ENCODE measurements around the gene MRPL34.

The MRPL34 gene

GRCh38 chr19:17336872-17337674, 31.4 kb downstream of the MRPL34 start, which contains the start of gene GTPBP3:
Gene GTPBP3 (plus strand): TSS chr19:17337553. CDS start chr19:17337612, 59 bp downstream.
- Histone ChIP-seq H3K27ac (ENCODE audit: insufficient read depth, low read depth, low read length, poor library complexity, severe bottlenecking) (peak within 1 kb of the TSS; percentile 81), H3K4me1 (ENCODE audit: control insufficient read depth, insufficient read depth, low read length) (peaks cover 4% of the 10 kb centered on the region), H3K27me3 (ENCODE audit: control insufficient read depth, insufficient read depth, low read length, poor library complexity, severe bottlenecking) (no peaks in the 10 kb centered on the region), H3K9me3 (ENCODE audit: control insufficient read depth, low read length) (no peaks in the 10 kb centered on the region), H3K36me3 (ENCODE audit: control insufficient read depth, insufficient read depth, low read length) (peaks cover 5% of the 10 kb centered on the region), H3K4me3 (ENCODE audit: insufficient read depth, low read depth, low read length) (peak within 1 kb of the TSS; percentile 69)
- WGBS, 2 experiments: 0% methylated on average over 41 of the region's 41 CpGs

- Histone ChIP-seq H3K27me3 (ENCODE audit: control insufficient read depth, insufficient read depth, low read length, poor library complexity, severe bottlenecking) (no peaks in the 10 kb centered on the region), H3K9me3 (ENCODE audit: control insufficient read depth, low read length) (no peaks in the 10 kb centered on the region)
Measured at GRCh38 chr19:17337675-17338432, 32.2 kb downstream of the MRPL34 start.

DNA sequence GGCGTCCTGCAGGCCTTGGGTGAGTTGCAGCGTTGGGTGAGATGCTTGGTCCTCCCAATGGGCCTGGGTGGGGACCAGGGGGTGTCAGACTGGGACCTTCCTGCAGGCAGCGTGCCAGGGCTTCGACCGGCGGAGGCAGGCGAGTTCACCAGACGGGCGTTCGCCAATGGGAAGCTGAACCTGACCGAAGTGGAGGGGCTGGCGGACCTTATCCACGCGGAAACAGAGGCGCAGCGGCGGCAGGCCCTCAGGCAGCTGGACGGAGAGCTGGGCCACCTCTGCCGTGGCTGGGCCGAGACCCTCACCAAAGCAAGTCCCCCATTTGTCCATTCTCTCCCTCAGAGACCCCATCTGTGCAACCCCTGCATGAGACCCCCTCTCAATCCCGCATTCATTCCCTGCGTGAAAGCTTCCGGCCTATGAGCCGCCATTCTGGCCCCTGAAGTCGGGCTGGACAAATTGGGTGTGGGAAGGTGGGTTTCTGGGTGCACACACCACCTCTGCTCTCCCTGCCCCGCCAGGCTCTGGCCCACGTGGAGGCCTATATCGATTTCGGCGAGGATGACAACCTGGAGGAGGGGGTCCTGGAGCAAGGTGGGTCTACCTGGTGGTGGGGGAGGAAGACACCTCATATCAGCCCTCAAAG, 32.9 kb downstream of the MRPL34 start:
- H3K36me3 ChIP-seq (ENCODE audit: control insufficient read depth, insufficient read depth, low read length): no peaks in the 10 kb centered on the region
- no peak overlapping the region for H3K27ac ChIP-seq (ENCODE audit: insufficient read depth, low read depth, low read length, poor library complexity, severe bottlenecking)
- H3K9me3 ChIP-seq (ENCODE audit: control insufficient read depth, low read length): no peaks in the 10 kb centered on the region
- no peaks in the 10 kb centered on the region for H3K27me3 ChIP-seq (ENCODE audit: control insufficient read depth, insufficient read depth, low read length, poor library complexity, severe bottlenecking)
- peak overlapping the region; percentile 69 for H3K4me3 ChIP-seq (ENCODE audit: insufficient read depth, low read depth, low read length)
- WGBS, 2 experiments: 94 to 95% methylated on average over 30 of the region's 30 CpGs
- H3K4me1 ChIP-seq (ENCODE audit: control insufficient read depth, insufficient read depth, low read length): peaks cover 4% of the 10 kb centered on the region

More at GRCh38 chr19:17337675-17338432, 32.2 kb downstream of the MRPL34 start:
- Histone ChIP-seq H3K36me3 (ENCODE audit: control insufficient read depth, insufficient read depth, low read length) (peaks cover 3% of the 10 kb centered on the region), H3K4me1 (ENCODE audit: control insufficient read depth, insufficient read depth, low read length) (peaks cover 4% of the 10 kb centered on the region), H3K4me3 (ENCODE audit: insufficient read depth, low read depth, low read length) (peak overlapping the region; percentile 69), H3K27ac (ENCODE audit: insufficient read depth, low read depth, low read length, poor library complexity, severe bottlenecking) (no peak overlapping the region)
- WGBS, 2 experiments: 10% methylated on average over 50 of the region's 50 CpGs

- no peak overlapping the region for H3K4me3 ChIP-seq (ENCODE audit: insufficient read depth, low read depth, low read length)
- H3K36me3 ChIP-seq (ENCODE audit: control insufficient read depth, insufficient read depth, low read length): no peaks in the 10 kb centered on the region
- no peak overlapping the region for H3K27ac ChIP-seq (ENCODE audit: insufficient read depth, low read depth, low read length, poor library complexity, severe bottlenecking)
- H3K4me1 ChIP-seq (ENCODE audit: control insufficient read depth, insufficient read depth, low read length): peaks cover 4% of the 10 kb centered on the region
- H3K27me3 ChIP-seq (ENCODE audit: control insufficient read depth, insufficient read depth, low read length, poor library complexity, severe bottlenecking): no peaks in the 10 kb centered on the region
- H3K9me3 ChIP-seq (ENCODE audit: control insufficient read depth, low read length): no peaks in the 10 kb centered on the region
- 92 to 93% methylated on average over 34 of the region's 34 CpGs for WGBS, 2 experiments
Measured at GRCh38 chr19:17339088-17339741, 33.5 kb downstream of the MRPL34 start.

- no peaks in the 10 kb centered on the region for H3K36me3 ChIP-seq (ENCODE audit: control insufficient read depth, insufficient read depth, low read length)
- no peaks in the 10 kb centered on the region for H3K27me3 ChIP-seq (ENCODE audit: control insufficient read depth, insufficient read depth, low read length, poor library complexity, severe bottlenecking)
- no peak overlapping the region for H3K4me3 ChIP-seq (ENCODE audit: insufficient read depth, low read depth, low read length)
- WGBS, 2 experiments: 38 to 50% methylated on average over 21 of the region's 21 CpGs
- no peaks in the 10 kb centered on the region for H3K9me3 ChIP-seq (ENCODE audit: control insufficient read depth, low read length)
- no peak overlapping the region for H3K27ac ChIP-seq (ENCODE audit: insufficient read depth, low read depth, low read length, poor library complexity, severe bottlenecking)
- H3K4me1 ChIP-seq (ENCODE audit: control insufficient read depth, insufficient read depth, low read length): peaks cover 4% of the 10 kb centered on the region
Measured at GRCh38 chr19:17340302-17340870, 34.7 kb downstream of the MRPL34 start.

- 66% methylated on average over 17 of the region's 17 CpGs for WGBS, 2 experiments
- Histone ChIP-seq H3K36me3 (ENCODE audit: control insufficient read depth, insufficient read depth, low read length) (no peaks in the 10 kb centered on the region), H3K4me3 (ENCODE audit: insufficient read depth, low read depth, low read length) (no peak overlapping the region), H3K9me3 (ENCODE audit: control insufficient read depth, low read length) (no peaks in the 10 kb centered on the region), H3K27me3 (ENCODE audit: control insufficient read depth, insufficient read depth, low read length, poor library complexity, severe bottlenecking) (no peaks in the 10 kb centered on the region), H3K4me1 (ENCODE audit: control insufficient read depth, insufficient read depth, low read length) (peaks cover 4% of the 10 kb centered on the region), H3K27ac (ENCODE audit: insufficient read depth, low read depth, low read length, poor library complexity, severe bottlenecking) (no peak overlapping the region)
Measured at GRCh38 chr19:17340871-17341357, 35.2 kb downstream of the MRPL34 start.

- Histone ChIP-seq H3K4me1 (ENCODE audit: control insufficient read depth, insufficient read depth, low read length) (peaks cover 4% of the 10 kb centered on the region), H3K27me3 (ENCODE audit: control insufficient read depth, insufficient read depth, low read length, poor library complexity, severe bottlenecking) (no peaks in the 10 kb centered on the region), H3K36me3 (ENCODE audit: control insufficient read depth, insufficient read depth, low read length) (no peaks in the 10 kb centered on the region), H3K9me3 (ENCODE audit: control insufficient read depth, low read length) (no peaks in the 10 kb centered on the region), H3K27ac (ENCODE audit: insufficient read depth, low read depth, low read length, poor library complexity, severe bottlenecking) (no peak overlapping the region), H3K4me3 (ENCODE audit: insufficient read depth, low read depth, low read length) (no peak overlapping the region)
- WGBS, 2 experiments: 94% methylated on average over 15 of the region's 15 CpGs
Measured at GRCh38 chr19:17341386-17341785, 35.7 kb downstream of the MRPL34 start.

DNA sequence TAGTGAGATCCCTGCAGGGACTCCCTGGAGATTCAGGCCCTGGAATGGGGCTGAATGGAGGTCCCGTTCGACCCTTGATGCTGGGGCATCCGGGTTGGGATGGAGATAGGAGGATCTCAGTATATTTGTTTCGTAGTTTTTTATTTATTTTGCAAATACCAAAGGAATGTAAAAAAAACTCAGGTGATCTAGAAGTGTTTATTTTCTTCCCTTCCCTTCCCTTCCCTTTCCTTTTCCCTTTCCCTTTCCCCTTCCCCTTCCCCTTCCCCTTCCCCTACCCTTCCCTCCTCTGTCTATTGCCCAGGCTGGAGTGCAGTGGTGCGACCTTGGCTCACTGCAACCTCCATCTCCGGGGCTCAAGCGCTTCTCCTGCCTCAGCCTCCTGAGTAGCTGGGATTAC, 36.2 kb downstream of the MRPL34 start:
- no peaks in the 10 kb centered on the region for H3K9me3 ChIP-seq (ENCODE audit: control insufficient read depth, low read length)
- no peak overlapping the region for H3K27ac ChIP-seq (ENCODE audit: insufficient read depth, low read depth, low read length, poor library complexity, severe bottlenecking)
- no peaks in the 10 kb centered on the region for H3K36me3 ChIP-seq (ENCODE audit: control insufficient read depth, insufficient read depth, low read length)
- H3K27me3 ChIP-seq (ENCODE audit: control insufficient read depth, insufficient read depth, low read length, poor library complexity, severe bottlenecking): no peaks in the 10 kb centered on the region
- peaks cover 4% of the 10 kb centered on the region for H3K4me1 ChIP-seq (ENCODE audit: control insufficient read depth, insufficient read depth, low read length)
- 93 to 95% methylated on average over 6 of the region's 7 CpGs for WGBS, 2 experiments
- H3K4me3 ChIP-seq (ENCODE audit: insufficient read depth, low read depth, low read length): no peak overlapping the region

DNA sequence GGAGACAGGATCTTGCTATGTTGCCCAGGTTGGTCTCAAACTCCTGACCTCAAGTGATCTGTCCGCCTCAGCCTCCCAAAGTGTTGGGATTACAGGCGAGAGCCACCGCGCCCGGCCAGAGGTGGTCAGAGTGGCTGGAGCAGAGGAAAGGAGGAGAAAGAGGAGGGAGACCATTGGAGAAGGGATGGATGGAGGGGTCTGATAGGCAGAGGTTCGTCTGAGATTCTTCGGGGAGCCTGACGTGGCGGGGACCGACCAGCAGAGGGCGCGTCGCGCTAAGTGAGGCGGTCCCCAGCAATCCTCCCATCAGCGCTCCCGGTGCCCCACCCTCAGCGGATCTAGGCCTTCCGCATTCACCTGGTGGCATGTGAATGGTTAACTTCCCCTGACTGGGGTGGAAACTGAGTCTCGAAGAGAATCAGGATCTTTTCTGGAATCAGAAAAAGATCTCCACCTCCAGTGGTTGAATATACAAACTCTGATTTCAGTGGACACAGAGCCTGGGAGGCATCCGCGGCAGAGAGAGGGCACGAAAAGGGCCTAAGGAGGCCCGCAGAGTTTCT, 40.5 kb downstream of the MRPL34 start:
- no peaks in the 10 kb centered on the region for H3K36me3 ChIP-seq (ENCODE audit: control insufficient read depth, insufficient read depth, low read length)
- WGBS, 2 experiments: 22 to 23% methylated on average over 24 of the region's 24 CpGs
- H3K4me3 ChIP-seq (ENCODE audit: insufficient read depth, low read depth, low read length): no peak overlapping the region
- no peaks in the 10 kb centered on the region for H3K4me1 ChIP-seq (ENCODE audit: control insufficient read depth, insufficient read depth, low read length)
- no peak overlapping the region for H3K27ac ChIP-seq (ENCODE audit: insufficient read depth, low read depth, low read length, poor library complexity, severe bottlenecking)
- no peaks in the 10 kb centered on the region for H3K27me3 ChIP-seq (ENCODE audit: control insufficient read depth, insufficient read depth, low read length, poor library complexity, severe bottlenecking)
- no peaks in the 10 kb centered on the region for H3K9me3 ChIP-seq (ENCODE audit: control insufficient read depth, low read length)
